Gastroesophageal sphincter (tissue), 4 donors: ENCODE measurements around the gene STAT6. TPM values are rescaled to one million over a fixed set of nuclear protein-coding genes. Genes with fewer than 3 reads are reported as not detected.

ENCODE experiments used
- ATAC-seq: fragments of 150-250 bp; one replicate; pipeline ENCODE4 v1.9.1; 2016; ENCODE audit warnings: mild to moderate bottlenecking, moderate library complexity
- H3K27ac ChIP-seq, 4 donors: fragments of 200-600 bp; sonication (generic) in 3 of 4; 1 replicate in 3 of 4; 2 replicates in 1 of 4; pipeline ENCODE4 v1.5.1; 2016 to 2019
- H3K27me3 ChIP-seq: fragments of 200-600 bp; sonication (generic); one replicate; pipeline ENCODE4 v1.5.1; 2019
- H3K36me3 ChIP-seq, 2 donors: fragments of 200-600 bp; sonication (generic); one replicate each; pipeline ENCODE4 v1.5.1; 2019; ENCODE audit warnings: control low read depth in 1 of 2
- H3K4me1 ChIP-seq, 3 donors: fragments of 200-600 bp; sonication (generic); 1 replicate in 2 of 3; 2 replicates in 1 of 3; pipeline ENCODE4 v1.5.1; 2016 to 2019; ENCODE audit warnings: control low read depth in 2 of 3
- H3K4me3 ChIP-seq, 2 donors: fragments of 200-600 bp; sonication (generic); one replicate each; pipeline ENCODE4 v1.5.1; 2019; ENCODE audit warnings: mild to moderate bottlenecking in 1 of 2, moderate library complexity in 1 of 2
- H3K9me3 ChIP-seq, 3 donors: fragments of 200-600 bp; sonication (generic); one replicate each; pipeline ENCODE4 v1.5.1; 2017 to 2019; ENCODE audit warnings: control low read depth in 2 of 3
- EP300 ChIP-seq: sonication (generic); formaldehyde crosslinking; IDR thresholded peaks from one replicate; pipeline ENCODE4 v1.6.1; 2017; ENCODE audit warnings: antibody characterized with exemption, mild to moderate bottlenecking
- POLR2A ChIP-seq, 2 donors: fragments of 450-650 bp; IDR thresholded peaks; one replicate each; pipeline ENCODE4 v1.6.1; 2017; ENCODE audit warnings: antibody characterized with exemption in 2 of 2, mild to moderate bottlenecking in 2 of 2, moderate library complexity in 1 of 2
- POLR2AphosphoS5 ChIP-seq: sonication (generic); formaldehyde crosslinking; IDR thresholded peaks from one replicate; pipeline ENCODE4 v1.6.1; 2017; ENCODE audit warnings: antibody characterized with exemption
- WGBS, 2 donors: methylation state at CpG; one replicate each; pipeline ENCODE4 v1.1.5; 2018; ENCODE audit warnings: low coverage in 1 of 2; 5-methylcytosine and 5-hydroxymethylcytosine counted together
- total RNA-seq, 4 donors: library from RNA; depleted of rRNA; stranded (reverse); fragments of >200 nt; gene quantifications; one replicate each; pipeline ENCODE4 v1.1.0, GENCODE V29; 2016
- TF ChIP-seq, protein P1 (sequence below), 4 experiments: fragments of 200-600 bp in 2 of 4; fragments of 450-650 bp in 2 of 4; sonication (generic) in 1 of 4; IDR thresholded peaks; one replicate each; pipeline ENCODE4 v1.5.1; 2017 to 2019; ENCODE audit warnings: antibody characterized with exemption in 4 of 4, mild to moderate bottlenecking in 2 of 4, moderate library complexity in 2 of 4

The STAT6 gene
- total RNA-seq, 4 donors from 2014 or later, result 92.5 to 166 (median 156) TPM

GRCh38 chr12:57046947-57047890, 63.9 kb downstream of the STAT6 start:
- TF ChIP-seq POLR2AphosphoS5 (no peak), POLR2A (IDR thresholded peaks at IDR 0.05) (no peak), EP300 (no peak)
- TF ChIP-seq, protein P1, sequence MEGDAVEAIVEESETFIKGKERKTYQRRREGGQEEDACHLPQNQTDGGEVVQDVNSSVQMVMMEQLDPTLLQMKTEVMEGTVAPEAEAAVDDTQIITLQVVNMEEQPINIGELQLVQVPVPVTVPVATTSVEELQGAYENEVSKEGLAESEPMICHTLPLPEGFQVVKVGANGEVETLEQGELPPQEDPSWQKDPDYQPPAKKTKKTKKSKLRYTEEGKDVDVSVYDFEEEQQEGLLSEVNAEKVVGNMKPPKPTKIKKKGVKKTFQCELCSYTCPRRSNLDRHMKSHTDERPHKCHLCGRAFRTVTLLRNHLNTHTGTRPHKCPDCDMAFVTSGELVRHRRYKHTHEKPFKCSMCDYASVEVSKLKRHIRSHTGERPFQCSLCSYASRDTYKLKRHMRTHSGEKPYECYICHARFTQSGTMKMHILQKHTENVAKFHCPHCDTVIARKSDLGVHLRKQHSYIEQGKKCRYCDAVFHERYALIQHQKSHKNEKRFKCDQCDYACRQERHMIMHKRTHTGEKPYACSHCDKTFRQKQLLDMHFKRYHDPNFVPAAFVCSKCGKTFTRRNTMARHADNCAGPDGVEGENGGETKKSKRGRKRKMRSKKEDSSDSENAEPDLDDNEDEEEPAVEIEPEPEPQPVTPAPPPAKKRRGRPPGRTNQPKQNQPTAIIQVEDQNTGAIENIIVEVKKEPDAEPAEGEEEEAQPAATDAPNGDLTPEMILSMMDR (IDR thresholded peaks at IDR 0.05), result no peak
- no peaks in the 10 kb centered on the region for H3K4me1 ChIP-seq
- H3K27ac ChIP-seq, result no peak overlapping the region
- no peak overlapping the region for H3K4me3 ChIP-seq
- 71 to 75% methylated on average over 1 to 9 of the region's 10 CpGs for WGBS, 2 donors
- no peaks in the 10 kb centered on the region for H3K36me3 ChIP-seq
- H3K27me3 ChIP-seq, result peaks cover 15% of the 10 kb centered on the region
- ATAC-seq, result no peak
- no peaks in the 10 kb centered on the region for H3K9me3 ChIP-seq

- H3K4me3 ChIP-seq, result no peak overlapping the region
- ATAC-seq, result no peak
- H3K9me3 ChIP-seq, result no peaks in the 10 kb centered on the region
- H3K36me3 ChIP-seq, result no peaks in the 10 kb centered on the region
- no peaks in the 10 kb centered on the region for H3K4me1 ChIP-seq
- TF ChIP-seq EP300 (no peak), POLR2AphosphoS5 (no peak), POLR2A (IDR thresholded peaks at IDR 0.05) (no peak)
- TF ChIP-seq, protein P1 (IDR thresholded peaks at IDR 0.05), result no peak
- H3K27ac ChIP-seq, result no peak overlapping the region
- 53 to 63% methylated on average over 3 to 4 of the region's 6 CpGs for WGBS, 2 donors
- peaks cover 15% of the 10 kb centered on the region for H3K27me3 ChIP-seq
Measured at GRCh38 chr12:57046086-57046791, 64.9 kb downstream of the STAT6 start.

Other genes with a start within 250 kb of the STAT6 start
- gene SDR9C7, start 177.0 kb downstream of the STAT6 start, total RNA-seq, result not detected
- under 1 TPM in 3 of 4 donors, not detected in 1; 0.22 to 0.81 (median 0.27) TPM for gene RDH16, start 153.8 kb downstream of the STAT6 start, total RNA-seq
- gene ZBTB39, start 104.8 kb downstream of the STAT6 start, total RNA-seq, result 1 to 10 TPM; 6.1 to 8.9 (median 6.7) TPM
- gene TAC3, start 94.8 kb downstream of the STAT6 start, total RNA-seq, result not detected
- under 1 TPM; 0.22 to 0.54 (median 0.29) TPM for gene MYO1A, start 61.2 kb downstream of the STAT6 start, total RNA-seq
- 10 to 100 TPM; 11.8 to 14.9 (median 12.7) TPM for gene NEMP1, start 32.6 kb downstream of the STAT6 start, total RNA-seq
- 10 to 100 TPM; 30.7 to 41.3 (median 38.8) TPM for gene NAB2, start 22.2 kb downstream of the STAT6 start, total RNA-seq
- gene LRP1, start 17.1 kb upstream of the STAT6 start, total RNA-seq, result 100 to 1,000 TPM; 185 to 292 (median 216) TPM
- not detected for gene LRP1-AS, start 36.3 kb upstream of the STAT6 start, total RNA-seq
- gene NXPH4, start 105.4 kb upstream of the STAT6 start, total RNA-seq, result 1 to 10 TPM in 1 of 4 donors, not detected in 3; 1.1 TPM
- gene SHMT2, start 118.3 kb upstream of the STAT6 start, total RNA-seq, result 10 to 100 TPM; 20.5 to 42.4 (median 34.4) TPM
- under 1 TPM in 3 of 4 donors, not detected in 1; 0.32 to 0.94 (median 0.35) TPM for gene STAC3, start 139.8 kb upstream of the STAT6 start, total RNA-seq